Measurements from ENCODE around the gene PCBP1.
"Not testable (repeated sequence)": the region's sequence is repeated elsewhere in the genome, so short reads cannot be mapped to it uniquely, and the experiment has no call there.

Gene PCBP1

GRCh38 chr2:70086838-70087701 lies at the start of gene PCBP1:
TSS of gene PCBP1 (plus strand) at chr2:70087477. CDS start at chr2:70087744, 267 bp downstream.
- peak; percentile 46 to 49 for ATAC-seq

DNA sequence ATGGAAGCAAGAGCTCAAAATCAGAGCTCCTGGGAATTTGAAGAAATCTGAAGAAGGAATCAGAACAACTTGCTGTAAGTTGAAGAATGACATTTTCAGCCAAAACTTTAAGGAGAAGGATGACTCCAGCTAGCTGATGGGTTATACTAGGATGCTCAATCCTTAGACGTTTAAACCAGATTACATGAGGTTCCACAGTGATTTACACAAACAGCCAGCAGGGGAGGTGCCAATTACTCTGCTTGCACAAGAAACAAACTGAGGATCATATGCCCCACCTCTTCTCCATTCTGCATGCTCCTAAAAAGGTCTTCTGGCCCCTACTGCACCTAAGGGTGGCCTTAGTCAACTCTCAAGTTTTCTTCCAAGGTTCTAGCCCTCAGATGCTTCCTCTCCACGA lies 47.9 kb upstream of the PCBP1 start:
- ATAC-seq = no peak

DNA sequence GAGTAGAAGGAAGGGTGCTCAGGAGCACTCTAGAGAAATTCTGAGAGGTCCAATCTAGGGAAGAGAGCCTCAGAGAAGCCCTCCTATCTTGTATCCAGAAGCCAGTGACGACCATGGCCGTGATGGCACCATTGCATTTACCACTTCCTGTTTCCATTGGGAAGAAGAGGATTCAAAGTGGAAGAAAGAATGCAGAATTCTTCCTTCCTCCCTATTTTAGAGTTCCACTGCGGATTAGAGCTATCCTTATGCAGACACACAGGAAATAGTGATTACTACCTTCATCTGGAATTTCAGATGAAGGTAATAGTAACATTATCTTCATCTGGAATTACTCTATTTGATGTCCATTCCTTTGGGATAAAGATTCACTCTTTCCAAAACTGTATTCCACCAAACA lies 45.6 kb upstream of the PCBP1 start:
- ATAC-seq = no peak

DNA sequence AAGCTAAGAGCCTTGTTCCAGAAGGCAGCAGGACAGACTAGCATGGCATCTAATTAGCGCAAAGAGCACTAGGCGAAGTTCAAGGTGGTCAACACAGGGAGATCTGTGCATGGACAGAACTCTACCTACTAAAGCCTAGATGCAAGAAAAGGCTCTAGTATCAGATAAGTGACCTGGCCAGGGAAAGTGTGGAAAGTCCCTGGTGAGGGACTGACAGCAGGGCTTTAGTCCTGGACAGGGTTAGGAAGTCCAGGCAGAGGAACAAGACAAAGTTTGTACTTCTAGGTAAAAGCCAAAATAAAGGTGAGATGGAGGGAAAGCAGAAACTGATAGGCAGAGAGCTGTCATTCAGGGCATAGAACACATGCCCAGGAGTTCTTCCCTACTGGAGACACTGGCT lies 45.0 kb upstream of the PCBP1 start:
- ATAC-seq = no peak

- ATAC-seq = peak in 1 of 2 donors; percentile 24
Measured at GRCh38 chr2:70043252-70043875, 43.9 kb upstream of the PCBP1 start.

- no peak for ATAC-seq
Measured at GRCh38 chr2:70044290-70045040, 42.8 kb upstream of the PCBP1 start.

GRCh38 chr2:70045405-70045804 lies 41.9 kb upstream of the PCBP1 start:
- ATAC-seq = no peak

DNA sequence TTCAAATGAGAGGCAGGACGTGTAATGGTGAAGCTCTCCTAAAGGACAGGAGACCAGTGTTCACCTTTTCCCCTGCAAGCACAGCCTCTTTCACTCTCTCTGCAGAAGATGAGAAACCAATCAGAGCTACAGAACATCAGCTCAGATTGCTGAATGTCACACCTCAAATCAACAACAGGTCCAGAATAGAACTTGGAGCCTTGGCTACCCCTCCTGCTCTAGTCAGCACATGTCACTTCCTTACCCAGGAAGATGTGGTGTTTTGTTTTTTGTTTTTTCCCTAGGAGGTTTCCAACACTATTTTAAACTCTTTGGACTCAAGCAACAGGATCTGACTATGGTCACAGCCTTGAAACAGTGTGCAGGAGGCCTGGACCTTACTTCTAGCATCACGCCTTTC lies 41.3 kb upstream of the PCBP1 start:
- ATAC-seq = no peak

DNA sequence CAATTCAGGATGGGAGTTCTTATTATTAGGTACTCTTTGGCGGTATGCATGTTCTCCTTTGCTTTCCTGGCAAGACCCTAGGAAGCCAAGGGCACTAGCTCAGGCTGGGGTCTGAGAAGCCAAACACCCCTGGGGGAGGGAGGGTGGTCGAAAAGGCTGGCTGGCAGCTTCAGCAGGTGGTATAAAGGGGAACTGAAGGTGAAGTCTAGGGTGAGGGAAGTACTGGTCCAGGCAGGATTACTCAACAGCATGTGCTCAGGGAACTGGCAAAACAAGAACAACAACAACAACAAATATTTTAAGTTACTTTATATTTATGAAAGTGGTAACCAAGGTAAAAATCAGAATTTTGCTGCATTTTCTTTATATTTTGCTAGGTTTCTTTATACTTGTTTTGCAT lies 40.7 kb upstream of the PCBP1 start:
- no peak for ATAC-seq

DNA sequence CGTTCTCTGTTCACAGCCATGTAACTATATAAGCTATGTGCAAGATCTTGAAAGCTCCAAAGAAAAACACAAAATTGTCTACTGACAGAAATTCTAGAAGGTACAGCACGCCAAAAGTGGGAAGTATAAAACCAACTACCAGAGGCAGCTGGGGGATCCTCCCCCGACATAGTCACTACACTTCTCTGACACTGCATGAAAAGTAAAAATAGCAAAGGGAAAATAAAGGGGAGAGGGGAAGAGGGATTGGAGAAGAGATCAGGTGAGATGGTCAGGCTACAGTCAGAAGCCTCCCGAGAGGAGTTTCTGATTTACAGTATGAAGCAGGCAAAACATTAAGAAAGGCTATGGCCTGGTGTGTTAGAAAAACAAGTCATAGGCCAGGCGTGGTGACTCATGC lies 39.8 kb upstream of the PCBP1 start:
- ATAC-seq = no peak

GRCh38 chr2:70049255-70049654 lies 38.0 kb upstream of the PCBP1 start:
- no peak for ATAC-seq

DNA sequence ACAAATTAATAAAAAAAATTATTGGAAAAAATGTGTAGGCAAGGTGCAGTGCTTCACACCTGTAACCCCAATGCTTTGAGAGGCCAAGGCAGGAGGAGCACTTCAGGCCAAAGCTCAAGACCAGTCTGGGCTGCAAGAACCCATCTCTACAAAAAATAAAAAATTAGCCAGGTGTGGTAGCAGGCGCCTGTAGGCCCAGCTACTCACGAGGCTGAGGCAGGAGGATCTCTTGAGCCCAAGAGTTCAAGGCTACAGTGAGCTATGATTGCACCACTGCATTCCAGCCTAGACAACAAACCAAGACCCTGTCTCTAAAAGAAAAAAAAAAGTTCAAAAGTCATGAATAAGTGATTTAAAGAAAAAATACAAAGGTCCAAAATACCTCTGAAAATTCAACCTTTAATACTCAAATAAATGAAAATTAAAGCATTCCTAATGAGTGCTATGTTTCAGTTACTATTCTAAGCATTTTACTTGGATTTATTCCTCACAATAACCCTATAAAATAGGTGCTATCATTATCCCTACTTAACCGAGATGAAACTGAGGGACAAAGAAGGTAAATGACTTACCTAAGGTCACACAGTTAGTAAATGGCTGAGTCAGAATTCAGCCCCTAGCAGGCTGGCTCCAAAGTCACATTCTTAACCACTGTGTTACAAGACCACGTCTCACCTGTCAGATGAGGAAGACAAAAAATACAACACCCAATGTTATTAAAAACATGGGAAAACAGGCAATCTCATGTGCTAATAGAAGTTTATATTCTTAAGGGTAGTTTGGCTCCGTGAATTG lies 36.4 kb upstream of the PCBP1 start:
- no peak for ATAC-seq

- ATAC-seq = not testable (repeated sequence)
Measured at GRCh38 chr2:70055259-70055658, 32.0 kb upstream of the PCBP1 start.

GRCh38 chr2:70061317-70061716 lies 26.0 kb upstream of the PCBP1 start:
- ATAC-seq = no peak

- no peak for ATAC-seq
Measured at GRCh38 chr2:70062270-70062669, 25.0 kb upstream of the PCBP1 start.

DNA sequence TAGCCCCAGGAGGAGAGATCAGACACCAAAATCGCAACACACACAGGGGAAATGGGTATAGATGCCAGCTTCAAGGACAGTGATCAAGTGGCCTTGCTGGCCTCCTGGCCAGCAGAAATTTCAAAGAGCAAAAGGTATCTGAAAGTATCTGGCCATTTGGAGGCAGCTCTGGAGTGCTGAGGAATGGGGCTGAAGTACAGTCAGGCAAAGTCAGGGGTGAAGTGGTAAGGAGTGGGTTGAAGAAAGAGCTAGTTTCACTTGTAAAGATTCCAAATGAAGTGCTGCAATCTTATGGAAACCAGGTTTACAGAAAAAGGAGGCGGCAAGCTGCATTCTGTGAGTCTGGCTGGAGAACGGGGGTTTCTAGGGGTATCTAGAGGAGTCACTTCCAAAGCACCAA lies 19.2 kb upstream of the PCBP1 start:
- ATAC-seq = no peak

GRCh38 chr2:70069049-70069448 lies 18.2 kb upstream of the PCBP1 start:
- ATAC-seq = peak; percentile 99

GRCh38 chr2:70070542-70071268 lies 16.6 kb upstream of the PCBP1 start:
- ATAC-seq = peak; percentile 25 to 27

GRCh38 chr2:70073493-70073892 lies 13.8 kb upstream of the PCBP1 start:
- ATAC-seq = no peak

GRCh38 chr2:70078384-70078783 lies 8.9 kb upstream of the PCBP1 start:
- no peak for ATAC-seq

- no peak for ATAC-seq
Measured at GRCh38 chr2:70080610-70081200, 6.6 kb upstream of the PCBP1 start.

- ATAC-seq = no peak
Measured at GRCh38 chr2:70081221-70081620, 6.1 kb upstream of the PCBP1 start.
